ENCODE results near the gene CNGB1.
"Not testable (repeated sequence)": the region's sequence is repeated elsewhere in the genome, so short reads cannot be mapped to it uniquely, and the experiment has no call there.

Gene CNGB1

GRCh38 chr16:57930533-57930932 lies 40.4 kb downstream of the CNGB1 start:
- no peak for DNase-seq (ENCODE audit: low read depth, low spot score)

GRCh38 chr16:57929250-57929649 lies 41.7 kb downstream of the CNGB1 start:
- no peak for DNase-seq (ENCODE audit: low read depth, low spot score)

GRCh38 chr16:57926041-57926440 lies 44.9 kb downstream of the CNGB1 start:
- DNase-seq (ENCODE audit: low read depth, low spot score), result no peak

GRCh38 chr16:57925310-57925709 lies 45.6 kb downstream of the CNGB1 start:
- DNase-seq (ENCODE audit: low read depth, low spot score), result no peak

GRCh38 chr16:57924514-57924913 lies 46.4 kb downstream of the CNGB1 start:
- no peak for DNase-seq (ENCODE audit: low read depth, low spot score)

- DNase-seq (ENCODE audit: low read depth, low spot score), result no peak
Observed at GRCh38 chr16:57923841-57924240, 47.1 kb downstream of the CNGB1 start.

GRCh38 chr16:57923418-57923817 lies 47.5 kb downstream of the CNGB1 start:
- DNase-seq (ENCODE audit: low read depth, low spot score), result no peak

- DNase-seq (ENCODE audit: low read depth, low spot score), result no peak
Observed at GRCh38 chr16:57920880-57921229, 50.1 kb downstream of the CNGB1 start.

GRCh38 chr16:57920215-57920879 lies 50.6 kb downstream of the CNGB1 start:
- DNase-seq (ENCODE audit: low read depth, low spot score), result no peak

GRCh38 chr16:57918994-57919393 lies 51.9 kb downstream of the CNGB1 start:
- no peak for DNase-seq (ENCODE audit: low read depth, low spot score)

GRCh38 chr16:57918444-57918843 lies 52.5 kb downstream of the CNGB1 start:
- DNase-seq (ENCODE audit: low read depth, low spot score), result no peak

GRCh38 chr16:57917929-57918328 lies 53.0 kb downstream of the CNGB1 start:
- not testable (repeated sequence) for DNase-seq (ENCODE audit: low read depth, low spot score)

- not testable (repeated sequence) for DNase-seq (ENCODE audit: low read depth, low spot score)
Observed at GRCh38 chr16:57917489-57917888, 53.4 kb downstream of the CNGB1 start.

GRCh38 chr16:57916735-57917438 lies 54.0 kb downstream of the CNGB1 start:
- no peak for DNase-seq (ENCODE audit: low read depth, low spot score)

GRCh38 chr16:57915811-57916488 lies 55.0 kb downstream of the CNGB1 start:
- no peak for DNase-seq (ENCODE audit: low read depth, low spot score)

GRCh38 chr16:57915267-57915666 lies 55.7 kb downstream of the CNGB1 start:
- DNase-seq (ENCODE audit: low read depth, low spot score), result no peak

- no peak for DNase-seq (ENCODE audit: low read depth, low spot score)
Observed at GRCh38 chr16:57914244-57915173, 56.4 kb downstream of the CNGB1 start.

GRCh38 chr16:57912529-57913260 lies 58.2 kb downstream of the CNGB1 start:
- DNase-seq (ENCODE audit: low read depth, low spot score), result no peak

- DNase-seq (ENCODE audit: low read depth, low spot score), result no peak
Observed at GRCh38 chr16:57911743-57912142, 59.2 kb downstream of the CNGB1 start.

GRCh38 chr16:57910696-57911095 lies 60.2 kb downstream of the CNGB1 start:
- DNase-seq (ENCODE audit: low read depth, low spot score), result no peak

- no peak for DNase-seq (ENCODE audit: low read depth, low spot score)
Observed at GRCh38 chr16:57908409-57908987, 62.4 kb downstream of the CNGB1 start.
